ENCODE data around the gene KMT5B. TPM values are rescaled to one million over a fixed set of nuclear protein-coding genes. Genes with fewer than 3 reads are reported as not detected.

Gene KMT5B
- total RNA-seq, 1 donor from 2014 or later, result 46.8 TPM

DNA sequence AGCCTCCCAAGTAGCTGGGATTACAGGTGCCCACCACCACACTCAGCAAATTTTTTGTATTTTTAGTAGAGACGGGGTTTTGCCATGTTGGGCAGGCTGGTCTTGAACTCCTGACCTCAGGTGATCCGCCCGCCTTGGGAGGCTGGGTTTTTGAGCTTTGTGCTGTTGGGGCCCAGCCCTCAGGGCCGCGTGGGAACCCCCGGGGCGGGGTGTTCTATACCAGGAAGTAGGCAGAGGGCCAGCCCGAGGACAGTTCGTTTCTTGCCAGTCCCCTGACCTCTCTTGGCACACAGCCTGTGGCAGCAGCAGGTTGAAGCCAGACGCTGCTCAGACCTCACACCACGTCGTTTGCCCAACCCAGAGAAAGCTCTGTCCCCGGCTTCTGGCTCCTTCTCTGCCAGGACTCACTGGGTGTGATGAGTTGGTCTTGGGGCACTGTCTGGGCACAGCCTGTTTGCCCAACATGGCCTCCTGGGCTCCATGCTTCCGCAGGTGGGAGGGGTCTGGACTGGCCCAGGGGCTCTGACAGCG, 67.0 kb downstream of the KMT5B start:
- Mint-ChIP-seq H3K27me3 (ENCODE audit: unreplicated experiment) (peaks cover 6% of the 10 kb centered on the region), H3K4me3 (ENCODE audit: unreplicated experiment) (no peak overlapping the region), H3K9me3 (ENCODE audit: unreplicated experiment) (no peaks in the 10 kb centered on the region), H3K4me1 (ENCODE audit: unreplicated experiment) (peaks cover 17% of the 10 kb centered on the region), H3K27ac (ENCODE audit: unreplicated experiment) (no peak overlapping the region), H3K36me3 (ENCODE audit: low read depth, unreplicated experiment) (no peaks in the 10 kb centered on the region)
- DNase-seq (ENCODE audit: low spot score), result no peak
- no peak for TF ChIP-seq CTCF (IDR thresholded peaks at IDR 0.05; ENCODE audit: unreplicated experiment)

DNA sequence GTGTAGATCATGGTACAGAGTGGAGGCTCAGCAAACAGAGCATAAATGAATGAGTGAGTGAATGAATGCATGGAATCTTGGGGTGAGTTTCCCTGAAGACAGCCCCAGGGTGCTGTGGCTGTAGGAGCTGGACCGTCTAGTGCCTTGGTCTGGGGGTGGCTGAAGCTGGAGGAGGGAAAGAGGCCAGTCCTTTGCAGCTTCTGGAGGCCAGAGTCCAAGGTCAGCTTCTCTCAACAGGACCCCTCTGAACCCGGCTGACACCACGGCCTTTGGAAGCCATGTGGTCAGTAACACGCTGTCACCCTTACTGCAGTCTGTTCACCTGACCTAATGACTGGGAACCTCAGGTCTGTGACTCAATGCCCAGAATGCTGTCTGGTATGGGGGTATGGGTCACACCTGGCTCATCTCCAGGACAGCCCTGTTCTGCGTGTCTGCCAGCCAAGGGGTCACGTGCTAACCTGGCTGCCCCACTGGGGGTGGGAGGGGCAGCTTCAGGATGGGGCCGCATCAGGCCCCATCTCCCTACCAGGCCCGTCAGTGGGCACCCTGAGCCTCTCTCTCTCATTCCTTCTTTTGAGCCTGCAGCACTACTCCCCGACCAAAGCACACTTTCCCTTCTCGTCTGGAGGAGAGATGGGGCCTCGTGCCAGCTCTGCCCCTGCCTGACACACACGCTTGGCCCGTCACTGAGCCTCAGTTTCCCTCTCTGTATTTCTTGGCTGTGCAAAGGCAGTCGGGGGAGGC, 67.8 kb downstream of the KMT5B start:
- H3K27me3 Mint-ChIP-seq (ENCODE audit: unreplicated experiment), result peaks cover 5% of the 10 kb centered on the region
- H3K36me3 Mint-ChIP-seq (ENCODE audit: low read depth, unreplicated experiment), result no peaks in the 10 kb centered on the region
- peak overlapping the region; percentile 51 for H3K4me3 Mint-ChIP-seq (ENCODE audit: unreplicated experiment)
- no peak overlapping the region for H3K27ac Mint-ChIP-seq (ENCODE audit: unreplicated experiment)
- no peak for TF ChIP-seq CTCF (IDR thresholded peaks at IDR 0.05; ENCODE audit: unreplicated experiment)
- DNase-seq (ENCODE audit: low spot score), result no peak
- H3K4me1 Mint-ChIP-seq (ENCODE audit: unreplicated experiment), result peaks cover 17% of the 10 kb centered on the region
- no peaks in the 10 kb centered on the region for H3K9me3 Mint-ChIP-seq (ENCODE audit: unreplicated experiment)

- Mint-ChIP-seq H3K9me3 (ENCODE audit: unreplicated experiment) (no peaks in the 10 kb centered on the region), H3K27me3 (ENCODE audit: unreplicated experiment) (peaks cover 3% of the 10 kb centered on the region), H3K27ac (ENCODE audit: unreplicated experiment) (no peak overlapping the region), H3K4me1 (ENCODE audit: unreplicated experiment) (peaks cover 7% of the 10 kb centered on the region), H3K36me3 (ENCODE audit: low read depth, unreplicated experiment) (no peaks in the 10 kb centered on the region), H3K4me3 (ENCODE audit: unreplicated experiment) (no peak overlapping the region)
- DNase-seq (ENCODE audit: low spot score), result no peak
- no peak for TF ChIP-seq CTCF (IDR thresholded peaks at IDR 0.05; ENCODE audit: unreplicated experiment)
Observed at GRCh38 chr11:68143310-68143689, 69.8 kb downstream of the KMT5B start.

GRCh38 chr11:68142441-68143309, 70.4 kb downstream of the KMT5B start:
- no peak for TF ChIP-seq CTCF (IDR thresholded peaks at IDR 0.05; ENCODE audit: unreplicated experiment)
- DNase-seq (ENCODE audit: low spot score), result no peak
- Mint-ChIP-seq H3K27me3 (ENCODE audit: unreplicated experiment) (peaks cover 6% of the 10 kb centered on the region), H3K36me3 (ENCODE audit: low read depth, unreplicated experiment) (no peaks in the 10 kb centered on the region), H3K9me3 (ENCODE audit: unreplicated experiment) (no peaks in the 10 kb centered on the region), H3K4me3 (ENCODE audit: unreplicated experiment) (no peak overlapping the region), H3K4me1 (ENCODE audit: unreplicated experiment) (peaks cover 4% of the 10 kb centered on the region), H3K27ac (ENCODE audit: unreplicated experiment) (no peak overlapping the region)

All from endothelial cell (in vitro differentiated cells).